Stomach (tissue), 9 donors: Measurements from ENCODE around the gene LTB4R2. TPM values are rescaled to one million over a fixed set of nuclear protein-coding genes. Genes with fewer than 3 reads are reported as not detected.
A peak's percentile ranks its signal among the peaks of the same experiment; 100 is the strongest.
"Not testable (repeated sequence)": the region's sequence is repeated elsewhere in the genome, so short reads cannot be mapped to it uniquely, and the experiment has no call there.

ENCODE experiments used
- DNase-seq, 2 donors: peaks; one replicate each; pipeline versions ENCODE4 v3.0.0 to v3.0.0-alpha.2; 2013 to 2019
- H3K27ac ChIP-seq, 5 donors: fragments of 200-600 bp in 4 of 5; sonication (generic) in 4 of 5; one replicate each; pipeline ENCODE4 v1.5.1; 2013 to 2019; ENCODE audit warnings: mild to moderate bottlenecking in 1 of 5, moderate library complexity in 1 of 5
- H3K27me3 ChIP-seq, 3 donors: fragments of 200-600 bp; sonication (generic); one replicate each; pipeline ENCODE4 v1.5.1; 2017 to 2019; ENCODE audit warnings: mixed run types in 1 of 3
- H3K36me3 ChIP-seq, 4 donors: fragments of 200-600 bp; sonication (generic); 1 replicate in 3 of 4; 2 replicates in 1 of 4; pipeline ENCODE4 v1.5.1; 2016 to 2019
- H3K4me1 ChIP-seq, 4 donors: fragments of 200-600 bp; sonication (generic); one replicate each; pipeline ENCODE4 v1.5.1; 2016 to 2019
- H3K4me3 ChIP-seq, 4 donors: fragments of 200-600 bp; sonication (generic) in 3 of 4; one replicate each; pipeline ENCODE4 v1.5.1; 2016 to 2019; ENCODE audit warnings: mild to moderate bottlenecking in 1 of 4
- H3K9me3 ChIP-seq, 4 donors: fragments of 200-600 bp; sonication (generic); one replicate each; pipeline ENCODE4 v1.5.1; 2016 to 2019
- EP300 ChIP-seq: sonication (generic); formaldehyde crosslinking; IDR thresholded peaks from one replicate; pipeline ENCODE4 v1.6.1; 2017; ENCODE audit warnings: antibody characterized with exemption
- POLR2A ChIP-seq, 4 donors: fragments of 450-650 bp; IDR thresholded peaks; one replicate each; pipeline ENCODE4 v1.6.1; 2016; ENCODE audit warnings: antibody characterized with exemption in 4 of 4, control low read depth in 2 of 4, mild to moderate bottlenecking in 1 of 4, moderate library complexity in 1 of 4
- POLR2AphosphoS5 ChIP-seq, 3 donors: sonication (generic); formaldehyde crosslinking; IDR thresholded peaks; one replicate each; pipeline ENCODE4 v1.6.1; 2016; ENCODE audit warnings: antibody characterized with exemption in 3 of 3
- WGBS, 5 donors: extraction: QIAGEN DNeasy Blood & Tissue Kit in 3 of 5; methylation state at CpG; one replicate each; pipeline versions ENCODE4 v1.1.5 to v1.1.7; 2013 to 2018; 5-methylcytosine and 5-hydroxymethylcytosine counted together
- intact Hi-C: fragments of 100-400 bp; cut with DNase I; formaldehyde crosslinking; loops from one replicate; pipeline ENCODE4 v1.15.1; 2023; ENCODE audit warnings: low total_unique reads
- polyA plus RNA-seq, 3 donors: library from polyadenylated mRNA; stranded (reverse); fragments of 200-250 nt; gene quantifications; one replicate each; pipeline ENCODE4 v1.2.3, GENCODE V29; 2013
- total RNA-seq, 5 donors: library from RNA; depleted of rRNA; stranded (reverse); fragments of >200 nt; gene quantifications; one replicate each; pipeline versions ENCODE4 v1.1.0 to v1.2.3, GENCODE V29; 2014 to 2016
- TF ChIP-seq, protein P1 (sequence below), 7 experiments: fragments of 450-650 bp in 4 of 7; fragments of 200-600 bp in 3 of 7; sonication (generic) in 3 of 7; IDR thresholded peaks; one replicate each; pipeline ENCODE4 v1.5.1; 2016 to 2019; ENCODE audit warnings: antibody characterized with exemption in 7 of 7, control low read depth in 2 of 7, mild to moderate bottlenecking in 1 of 7
- donor health status: healthy with polysubstance abuse.
- donor health status: Bipolar disorder and iron deficiency.
- donor health status: healthy.

The LTB4R2 gene
- total and polyA plus RNA-seq, 8 donors = 0.25 to 71.5 (median 11.0) TPM; not detected in 2

DNA sequence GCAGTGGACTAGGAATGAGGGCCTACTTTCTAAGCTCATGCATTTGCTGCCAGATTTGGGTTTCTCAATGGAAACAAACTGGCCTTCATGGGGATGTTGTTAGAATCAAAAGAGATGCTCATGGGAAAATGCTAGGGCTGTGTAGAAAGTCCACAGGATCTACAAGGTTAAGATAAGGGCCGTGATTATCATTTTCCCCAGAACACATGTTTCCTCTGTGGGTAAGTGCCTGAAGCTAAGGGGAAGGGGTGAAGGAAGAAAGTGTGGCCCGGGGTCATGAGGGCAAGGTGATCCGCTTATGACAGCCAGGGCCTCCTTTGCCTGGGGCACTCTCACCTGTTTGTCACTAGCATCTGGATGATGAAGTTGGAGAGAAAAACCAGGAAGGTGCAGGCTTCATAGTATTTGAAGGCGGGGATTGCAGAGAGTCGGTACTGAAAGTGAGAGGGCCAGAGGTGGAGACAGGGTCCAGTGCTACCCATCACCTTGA, 15.1 kb downstream of the LTB4R2 start:
- WGBS, 5 donors = 78 to 83% (median 80%) methylated on average over 5 of the region's 5 CpGs

DNA sequence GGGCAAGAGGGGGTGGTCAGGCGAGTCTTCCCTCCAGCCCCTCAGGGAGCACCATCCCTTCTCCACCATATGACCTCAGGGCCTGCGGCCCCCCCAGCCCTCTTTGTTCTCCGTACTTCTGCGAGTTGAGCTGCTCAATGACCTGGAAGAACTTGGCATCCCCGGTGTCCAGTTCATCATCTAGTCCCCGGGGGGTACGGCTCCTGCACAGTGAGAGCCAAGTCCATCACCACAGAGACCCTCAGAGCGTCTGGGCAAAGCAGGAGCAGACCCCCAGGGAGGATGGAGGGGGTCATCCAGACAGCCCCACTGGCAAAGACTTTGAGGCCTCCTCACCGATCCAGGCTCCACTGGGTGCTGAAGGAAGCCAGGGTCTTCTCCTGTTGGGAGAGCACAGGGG, 16.0 kb downstream of the LTB4R2 start:
- intact Hi-C loops = no loop called here
- WGBS, 5 donors = 79 to 89% (median 83%) methylated on average over 8 to 9 of the region's 9 CpGs
- no peak overlapping the region for H3K27ac ChIP-seq
- H3K4me3 ChIP-seq = no peak overlapping the region
- peaks cover 0 to 35% (median 4%) of the 10 kb centered on the region in 4 donors for H3K4me1 ChIP-seq
- no peak for DNase-seq
- TF ChIP-seq, protein P1, sequence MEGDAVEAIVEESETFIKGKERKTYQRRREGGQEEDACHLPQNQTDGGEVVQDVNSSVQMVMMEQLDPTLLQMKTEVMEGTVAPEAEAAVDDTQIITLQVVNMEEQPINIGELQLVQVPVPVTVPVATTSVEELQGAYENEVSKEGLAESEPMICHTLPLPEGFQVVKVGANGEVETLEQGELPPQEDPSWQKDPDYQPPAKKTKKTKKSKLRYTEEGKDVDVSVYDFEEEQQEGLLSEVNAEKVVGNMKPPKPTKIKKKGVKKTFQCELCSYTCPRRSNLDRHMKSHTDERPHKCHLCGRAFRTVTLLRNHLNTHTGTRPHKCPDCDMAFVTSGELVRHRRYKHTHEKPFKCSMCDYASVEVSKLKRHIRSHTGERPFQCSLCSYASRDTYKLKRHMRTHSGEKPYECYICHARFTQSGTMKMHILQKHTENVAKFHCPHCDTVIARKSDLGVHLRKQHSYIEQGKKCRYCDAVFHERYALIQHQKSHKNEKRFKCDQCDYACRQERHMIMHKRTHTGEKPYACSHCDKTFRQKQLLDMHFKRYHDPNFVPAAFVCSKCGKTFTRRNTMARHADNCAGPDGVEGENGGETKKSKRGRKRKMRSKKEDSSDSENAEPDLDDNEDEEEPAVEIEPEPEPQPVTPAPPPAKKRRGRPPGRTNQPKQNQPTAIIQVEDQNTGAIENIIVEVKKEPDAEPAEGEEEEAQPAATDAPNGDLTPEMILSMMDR (IDR thresholded peaks at IDR 0.05) = no peak
- no peak for TF ChIP-seq EP300
- TF ChIP-seq POLR2AphosphoS5 (IDR thresholded peaks at IDR 0.05) = no peak
- H3K27me3 ChIP-seq = no peaks in the 10 kb centered on the region
- peaks cover 0 to 5% (median 0%) of the 10 kb centered on the region in 4 donors for H3K36me3 ChIP-seq
- no peaks in the 10 kb centered on the region for H3K9me3 ChIP-seq

More for the DNA sequence above, 15.1 kb downstream of the LTB4R2 start:
- TF ChIP-seq POLR2A (IDR thresholded peaks at IDR 0.05) = no peak
- no peak for TF ChIP-seq EP300
- no peak for TF ChIP-seq POLR2AphosphoS5 (IDR thresholded peaks at IDR 0.05)
- TF ChIP-seq, protein P1 (IDR thresholded peaks at IDR 0.05) = no peak
- Histone ChIP-seq H3K4me1 (peaks cover 0 to 31% (median 4%) of the 10 kb centered on the region in 4 donors), H3K4me3 (no peak overlapping the region), H3K27me3 (no peaks in the 10 kb centered on the region), H3K9me3 (no peaks in the 10 kb centered on the region), H3K36me3 (peaks cover 0 to 5% (median 0%) of the 10 kb centered on the region in 4 donors), H3K27ac (no peak overlapping the region)
- DNase-seq = no peak
- intact Hi-C loops = no loop called here

DNA sequence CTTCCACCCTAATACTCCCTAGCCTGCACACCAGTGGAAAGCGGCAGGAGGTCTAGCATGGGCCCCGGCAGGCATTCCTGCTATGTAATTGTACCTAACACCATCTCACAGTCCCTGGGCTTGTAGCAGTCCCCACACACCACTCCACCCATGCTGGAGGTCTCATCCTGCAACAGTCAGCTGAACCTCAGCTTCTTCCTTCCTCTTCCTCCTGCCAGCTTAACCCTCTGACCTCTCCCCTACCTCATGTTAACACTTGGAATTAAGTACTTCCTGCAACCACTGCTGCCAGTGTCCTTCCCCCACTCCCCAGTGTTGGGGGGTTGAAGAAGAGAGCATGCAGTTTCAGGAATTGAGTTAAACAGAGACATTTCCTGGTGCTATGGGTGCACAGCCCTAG, 17.4 kb downstream of the LTB4R2 start:
- 70 to 92% (median 83%) methylated on average over 2 of the region's 2 CpGs for WGBS, 5 donors
- intact Hi-C loops = no loop called here
- Histone ChIP-seq H3K4me3 (no peak overlapping the region), H3K4me1 (peaks cover 7 to 47% (median 14%) of the 10 kb centered on the region in 4 donors), H3K9me3 (no peaks in the 10 kb centered on the region), H3K36me3 (no peaks in the 10 kb centered on the region), H3K27ac (peak overlapping the region in 1 of 5 donors; percentile 42), H3K27me3 (no peaks in the 10 kb centered on the region)
- no peak for TF ChIP-seq POLR2AphosphoS5 (IDR thresholded peaks at IDR 0.05)
- TF ChIP-seq, protein P1 (IDR thresholded peaks at IDR 0.05) = no peak
- TF ChIP-seq POLR2A (IDR thresholded peaks at IDR 0.05) = no peak
- no peak for TF ChIP-seq EP300
- no peak for DNase-seq

DNA sequence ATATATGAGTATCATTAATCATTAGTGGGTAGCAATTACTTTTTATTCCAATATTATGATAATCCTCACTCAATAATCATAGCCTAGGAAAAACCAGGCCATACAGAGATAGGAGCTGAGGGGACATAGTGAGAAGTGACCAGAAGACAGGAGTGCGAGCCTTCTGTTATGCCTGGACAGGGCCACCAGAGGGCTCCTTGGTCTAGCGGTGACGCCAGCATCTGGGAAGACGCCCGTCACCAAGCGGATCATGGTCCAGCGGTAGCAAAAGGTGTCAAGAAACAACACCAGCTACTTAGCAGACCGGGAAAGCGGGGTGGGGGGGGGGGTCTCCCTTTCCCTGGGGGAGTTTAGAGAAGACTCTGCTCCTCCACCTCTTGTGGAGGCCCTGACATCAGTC, 18.0 kb downstream of the LTB4R2 start:
- 3 to 15% (median 5%) methylated on average over 7 to 9 of the region's 9 CpGs for WGBS, 5 donors
- DNase-seq = peak in 1 of 2 donors; percentile 69
- intact Hi-C loops = not testable (repeated sequence)

More for the DNA sequence above, 18.0 kb downstream of the LTB4R2 start:
- Histone ChIP-seq H3K27ac (peak overlapping the region in 1 of 5 donors; percentile 42), H3K4me1 (peaks cover 13 to 53% (median 20%) of the 10 kb centered on the region in 4 donors)
- H3K9me3 ChIP-seq, H3K4me3 ChIP-seq, H3K36me3 ChIP-seq, H3K27me3 ChIP-seq: not testable (repeated sequence)
- TF ChIP-seq, protein P1 (IDR thresholded peaks at IDR 0.05) = peak in 5 of 7 experiments; percentile 56 to 67 (median 65)
